ENCODE data around the gene LAMA3.

- TF ChIP-seq CTCF (IDR thresholded peaks at IDR 0.05) (no peak), POLR2A (IDR thresholded peaks at IDR 0.05) (no peak), POLR2AphosphoS5 (IDR thresholded peaks at IDR 0.05; ENCODE audit: insufficient read depth in 1 of 2, low read depth in 1 of 2) (no peak)
Observed at GRCh38 chr18:23827681-23828080, 138.4 kb downstream of the LAMA3 start.
